ENCODE data around the gene TBX15. TPM values are rescaled to one million over a fixed set of nuclear protein-coding genes. Genes with fewer than 3 reads are reported as not detected.

The TBX15 gene
- total RNA-seq, 2 experiments from 2014 or later: not detected

- POLR2A ChIA-PET: interaction anchor here (0.6 kb wide), 1 partner anchor 145 kb away, joined by 3 read pairs; no protein-coding TSS in a partner anchor
These were observed 2.2 kb downstream of the TBX15 start for GRCh38 chr1:118985640-118986554.

GRCh38 chr1:118984722-118985639, 3.2 kb downstream of the TBX15 start:
- Mint-ChIP-seq H3K4me1 (ENCODE audit: low read depth) (peaks cover 27% of the 10 kb centered on the region), H3K27me3 (peaks cover 85% of the 10 kb centered on the region), H3K36me3 (ENCODE audit: low read depth) (peaks cover 17% of the 10 kb centered on the region), H3K27ac (no peak overlapping the region), H3K4me3 (no peak overlapping the region), H3K9me3 (peaks cover 14% of the 10 kb centered on the region)
- POLR2A ChIA-PET: no interaction called here
- no peak for ATAC-seq
- TF ChIP-seq CTCF (IDR thresholded peaks at IDR 0.05): no peak
- no peak for DNase-seq
- intact Hi-C loops (cut with micrococcal nuclease): no loop called here
- CTCF ChIA-PET: interaction anchor here (0.9 to 2.7 kb wide), 3 partner anchors 18 to 23 kb away, joined by 3 to 9 read pairs (median 5); no protein-coding TSS in a partner anchor

More at GRCh38 chr1:118985640-118986554, 2.2 kb downstream of the TBX15 start:
- Mint-ChIP-seq H3K4me3 (no peak overlapping the region), H3K9me3 (peaks cover 14% of the 10 kb centered on the region), H3K27ac (no peak overlapping the region), H3K4me1 (ENCODE audit: low read depth) (peaks cover 24% of the 10 kb centered on the region), H3K36me3 (ENCODE audit: low read depth) (peaks cover 17% of the 10 kb centered on the region), H3K27me3 (peaks cover 87% of the 10 kb centered on the region)
- intact Hi-C loops (cut with micrococcal nuclease): no loop called here
- no peak for TF ChIP-seq CTCF (IDR thresholded peaks at IDR 0.05)
- DNase-seq (no peak), ATAC-seq (no peak)
- CTCF ChIA-PET: interaction anchor here (0.9 to 2.7 kb wide), 3 partner anchors 20 to 25 kb away, joined by 3 to 9 read pairs (median 5); no protein-coding TSS in a partner anchor

- H3K4me1 Mint-ChIP-seq (ENCODE audit: low read depth): peaks cover 30% of the 10 kb centered on the region
- ChIA-PET POLR2A (no interaction called here), CTCF (interaction anchor here (0.9 kb wide), 1 partner anchor 19 kb away, joined by 3 read pairs; no protein-coding TSS in a partner anchor)
- H3K27ac Mint-ChIP-seq: no peak overlapping the region
- H3K9me3 Mint-ChIP-seq: peaks cover 14% of the 10 kb centered on the region
- no peak overlapping the region for H3K4me3 Mint-ChIP-seq
- intact Hi-C loops (cut with micrococcal nuclease): no loop called here
- ATAC-seq (no peak), DNase-seq (no peak)
- peaks cover 17% of the 10 kb centered on the region for H3K36me3 Mint-ChIP-seq (ENCODE audit: low read depth)
- H3K27me3 Mint-ChIP-seq: peaks cover 83% of the 10 kb centered on the region
- no peak for TF ChIP-seq CTCF (IDR thresholded peaks at IDR 0.05)
These were observed 3.9 kb downstream of the TBX15 start for GRCh38 chr1:118984086-118984721.

GRCh38 chr1:118983558-118984041, 4.5 kb downstream of the TBX15 start:
- TF ChIP-seq CTCF (IDR thresholded peaks at IDR 0.05): no peak
- Mint-ChIP-seq H3K4me3 (no peak overlapping the region), H3K4me1 (ENCODE audit: low read depth) (peaks cover 29% of the 10 kb centered on the region), H3K36me3 (ENCODE audit: low read depth) (peaks cover 17% of the 10 kb centered on the region), H3K27me3 (peaks cover 81% of the 10 kb centered on the region), H3K9me3 (peaks cover 14% of the 10 kb centered on the region), H3K27ac (no peak overlapping the region)
- DNase-seq (no peak), ATAC-seq (no peak)
- intact Hi-C loops (cut with micrococcal nuclease): no loop called here
- CTCF ChIA-PET: no interaction called here
- POLR2A ChIA-PET: no interaction called here

Data from activated CD8-positive, alpha-beta T cell treated with anti-CD3 and anti-CD28 coated beads for 36 hours (primary cell).